ENCODE measurements around the gene CPB2. TPM values are rescaled to one million over a fixed set of nuclear protein-coding genes. Genes with fewer than 3 reads are reported as not detected.

The CPB2 gene
- total RNA-seq, 1 experiment from 2014 or later, result 0.15 TPM

DNA sequence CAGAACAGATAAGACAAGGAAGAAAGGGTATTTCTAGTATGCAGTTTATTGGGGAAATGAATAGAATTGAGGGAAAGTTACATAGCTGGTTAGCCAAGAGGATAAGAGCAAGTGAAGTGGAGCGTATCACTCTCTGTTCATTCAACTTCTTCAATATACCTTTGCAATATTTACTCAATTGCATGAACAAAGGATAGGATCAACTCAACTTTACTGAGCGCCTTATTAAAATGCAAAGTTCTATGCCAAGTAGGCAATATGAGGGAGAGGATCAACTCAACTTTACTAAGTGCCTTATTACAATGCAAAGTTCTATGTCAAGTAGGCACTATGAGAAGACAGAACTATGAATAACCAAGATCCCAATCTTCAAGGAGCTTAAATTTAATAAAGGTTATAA lies 96.2 kb downstream of the CPB2 start (continued):
- TF ChIP-seq YY1 (IDR thresholded peaks at IDR 0.05; ENCODE audit: extremely low read depth, insufficient replicate concordance, low read depth, low read length), result no peak
- no peak for TF ChIP-seq RAD21 (IDR thresholded peaks at IDR 0.05; ENCODE audit: low read depth)

DNA sequence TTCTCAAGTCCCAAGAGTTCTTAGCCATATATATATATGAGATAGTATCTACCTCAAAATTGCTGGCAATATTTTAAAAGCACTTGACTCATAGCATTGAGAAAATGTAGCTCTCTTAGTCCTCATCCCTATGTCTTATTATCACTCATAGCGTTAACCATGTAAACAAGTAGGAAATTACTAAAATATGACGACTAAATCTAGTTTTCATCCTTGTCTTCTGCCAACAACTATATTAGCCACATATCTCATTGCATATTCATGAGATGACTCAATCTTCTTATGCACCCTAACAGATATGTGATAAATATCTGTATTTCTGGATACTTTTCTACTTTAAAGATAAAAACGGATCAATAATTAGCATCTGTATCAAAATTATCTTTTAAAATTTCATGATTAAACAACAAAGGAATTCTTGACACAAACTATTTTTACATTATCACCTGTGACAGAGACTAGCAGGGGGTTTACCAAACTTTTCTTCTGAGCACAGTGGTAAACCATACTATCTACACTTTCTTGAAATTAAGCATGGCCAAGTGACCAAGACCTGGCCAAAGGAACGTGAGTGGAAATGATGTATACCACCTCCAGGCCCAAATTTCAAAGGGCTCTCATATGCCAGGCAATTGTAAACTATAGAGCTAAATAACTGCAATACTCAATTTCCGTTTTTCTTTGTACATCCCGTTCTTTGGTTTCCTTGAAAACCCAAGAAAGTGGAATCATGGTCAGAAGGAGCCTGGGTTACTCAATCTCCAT lies 98.0 kb downstream of the CPB2 start:
- Histone ChIP-seq H3K27me3 (ENCODE audit: insufficient read depth, low read length) (no peaks in the 10 kb centered on the region), H3K36me3 (ENCODE audit: control insufficient read depth in 1 of 2, insufficient read depth in 2 of 2, low read length in 2 of 2) (peaks cover 16 to 20% of the 10 kb centered on the region in 2 experiments; a peak in 3 of 4 replicates), H3K79me2 (ENCODE audit: insufficient read depth, low read length) (no peaks in the 10 kb centered on the region; the same call in 1 of the 2 replicates), H3K4me3 (replicated peaks in 1 of 2; ENCODE audit: low read depth in 1 of 2, low read length in 2 of 2) (no peak overlapping the region), H3K9ac (ENCODE audit: low read length) (no peak overlapping the region), H3K27ac (ENCODE audit: low read depth, low read length) (no peak overlapping the region), H3K4me1 (ENCODE audit: control insufficient read depth in 1 of 2, insufficient read depth in 2 of 2, low read length in 2 of 2) (no peaks in the 10 kb centered on the region), H3K9me3 (ENCODE audit: control insufficient read depth in 1 of 2, insufficient read depth in 1 of 2, low read depth in 1 of 2, low read length in 2 of 2) (no peaks in the 10 kb centered on the region), H4K20me1 (ENCODE audit: insufficient read depth) (no peaks in the 10 kb centered on the region; the same call in 1 of the 2 replicates), H2AFZ (ENCODE audit: low read depth, low read length, poor library complexity, severe bottlenecking) (no peak overlapping the region), H3K9me2 (ENCODE audit: insufficient read depth) (no peaks in the 10 kb centered on the region), H3K4me2 (ENCODE audit: low read length) (no peak overlapping the region)
- ChIA-PET RAD21 (ENCODE audit: low non-redundant PET in 1 of 2, low total read pairs in 2 of 2, uncharacterized antibody in 2 of 2, unreplicated experiment in 2 of 2) (interaction anchor here in 1 of 2 experiments (0.5 kb wide), 1 partner anchor 317 kb away, joined by 5 read pairs; no protein-coding TSS in a partner anchor), CTCF (no interaction called here), POLR2A (no interaction called here)
- TF ChIP-seq, protein P1, sequence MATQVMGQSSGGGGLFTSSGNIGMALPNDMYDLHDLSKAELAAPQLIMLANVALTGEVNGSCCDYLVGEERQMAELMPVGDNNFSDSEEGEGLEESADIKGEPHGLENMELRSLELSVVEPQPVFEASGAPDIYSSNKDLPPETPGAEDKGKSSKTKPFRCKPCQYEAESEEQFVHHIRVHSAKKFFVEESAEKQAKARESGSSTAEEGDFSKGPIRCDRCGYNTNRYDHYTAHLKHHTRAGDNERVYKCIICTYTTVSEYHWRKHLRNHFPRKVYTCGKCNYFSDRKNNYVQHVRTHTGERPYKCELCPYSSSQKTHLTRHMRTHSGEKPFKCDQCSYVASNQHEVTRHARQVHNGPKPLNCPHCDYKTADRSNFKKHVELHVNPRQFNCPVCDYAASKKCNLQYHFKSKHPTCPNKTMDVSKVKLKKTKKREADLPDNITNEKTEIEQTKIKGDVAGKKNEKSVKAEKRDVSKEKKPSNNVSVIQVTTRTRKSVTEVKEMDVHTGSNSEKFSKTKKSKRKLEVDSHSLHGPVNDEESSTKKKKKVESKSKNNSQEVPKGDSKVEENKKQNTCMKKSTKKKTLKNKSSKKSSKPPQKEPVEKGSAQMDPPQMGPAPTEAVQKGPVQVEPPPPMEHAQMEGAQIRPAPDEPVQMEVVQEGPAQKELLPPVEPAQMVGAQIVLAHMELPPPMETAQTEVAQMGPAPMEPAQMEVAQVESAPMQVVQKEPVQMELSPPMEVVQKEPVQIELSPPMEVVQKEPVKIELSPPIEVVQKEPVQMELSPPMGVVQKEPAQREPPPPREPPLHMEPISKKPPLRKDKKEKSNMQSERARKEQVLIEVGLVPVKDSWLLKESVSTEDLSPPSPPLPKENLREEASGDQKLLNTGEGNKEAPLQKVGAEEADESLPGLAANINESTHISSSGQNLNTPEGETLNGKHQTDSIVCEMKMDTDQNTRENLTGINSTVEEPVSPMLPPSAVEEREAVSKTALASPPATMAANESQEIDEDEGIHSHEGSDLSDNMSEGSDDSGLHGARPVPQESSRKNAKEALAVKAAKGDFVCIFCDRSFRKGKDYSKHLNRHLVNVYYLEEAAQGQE (IDR thresholded peaks at IDR 0.05; ENCODE audit: low read depth), result no peak
- no peak for TF ChIP-seq ELF1 (IDR thresholded peaks at IDR 0.05; ENCODE audit: borderline replicate concordance, low read depth)
- TF ChIP-seq, protein P2, sequence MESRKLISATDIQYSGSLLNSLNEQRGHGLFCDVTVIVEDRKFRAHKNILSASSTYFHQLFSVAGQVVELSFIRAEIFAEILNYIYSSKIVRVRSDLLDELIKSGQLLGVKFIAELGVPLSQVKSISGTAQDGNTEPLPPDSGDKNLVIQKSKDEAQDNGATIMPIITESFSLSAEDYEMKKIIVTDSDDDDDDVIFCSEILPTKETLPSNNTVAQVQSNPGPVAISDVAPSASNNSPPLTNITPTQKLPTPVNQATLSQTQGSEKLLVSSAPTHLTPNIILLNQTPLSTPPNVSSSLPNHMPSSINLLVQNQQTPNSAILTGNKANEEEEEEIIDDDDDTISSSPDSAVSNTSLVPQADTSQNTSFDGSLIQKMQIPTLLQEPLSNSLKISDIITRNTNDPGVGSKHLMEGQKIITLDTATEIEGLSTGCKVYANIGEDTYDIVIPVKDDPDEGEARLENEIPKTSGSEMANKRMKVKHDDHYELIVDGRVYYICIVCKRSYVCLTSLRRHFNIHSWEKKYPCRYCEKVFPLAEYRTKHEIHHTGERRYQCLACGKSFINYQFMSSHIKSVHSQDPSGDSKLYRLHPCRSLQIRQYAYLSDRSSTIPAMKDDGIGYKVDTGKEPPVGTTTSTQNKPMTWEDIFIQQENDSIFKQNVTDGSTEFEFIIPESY (IDR thresholded peaks at IDR 0.05; ENCODE audit: extremely low read depth, insufficient replicate concordance, low read length), result no peak
- no peak for TF ChIP-seq ZNF274 (IDR thresholded peaks at IDR 0.05; ENCODE audit: low read depth, low read length)
- no peak for TF ChIP-seq EZH2phosphoT487 (IDR thresholded peaks at IDR 0.05; ENCODE audit: borderline replicate concordance)
- DNase-seq (ENCODE audit: low read depth, low spot score) (no peak), ATAC-seq (no peak)
- no TSS peak for BruUV-seq (replicated peaks)
- intact Hi-C loops (cut with micrococcal nuclease), result no loop called here

Data from HCT116 (cell line).